NB4 (cell line): ENCODE data around the gene PRSS38.
A peak's percentile ranks its signal among the peaks of the same experiment; 100 is the strongest.

Source experiments
- DNase-seq: peaks from one replicate; pipeline ENCODE4 v3.0.0; 2010; ENCODE audit warnings: low read depth
- H3K4me3 ChIP-seq: one replicate; pipeline ENCODE4 v1.5.1; 2011; ENCODE audit warnings: mild to moderate bottlenecking, low read depth, low read length, moderate library complexity
- CTCF ChIP-seq: IDR thresholded peaks from one replicate; pipeline ENCODE4 v1.5.1; 2012; ENCODE audit warnings: low read depth, low read length
- MAX ChIP-seq: IDR thresholded peaks from 2 replicates; pipeline ENCODE4 v1.6.1; 2011; ENCODE audit warnings: low read depth, low read length
- MYC ChIP-seq: IDR thresholded peaks from 2 replicates; pipeline ENCODE4 v1.6.1; 2011; ENCODE audit warnings: low read depth, low read length
- POLR2A ChIP-seq: IDR thresholded peaks from 2 replicates; pipeline ENCODE4 v1.6.1; 2011; ENCODE audit warnings: mild to moderate bottlenecking; ENCODE audit not compliant: insufficient read length; ENCODE audit errors: extremely low read depth

Gene PRSS38

GRCh38 chr1:227815468-227816409 is at the start of gene PRSS38:
PRSS38 (plus strand) TSS chr1:227815675; CDS start chr1:227815717, 42 bp downstream.
- TF ChIP-seq CTCF (no peak), MAX (no peak), POLR2A (no peak), MYC (no peak)
- DNase-seq: no peak
- no peak within 1 kb of the TSS for H3K4me3 ChIP-seq

- no peak overlapping the region for H3K4me3 ChIP-seq
- peak; percentile 91 for DNase-seq
- TF ChIP-seq MAX: no peak; the same call in 1 of the 2 replicates
- peak; percentile 49; the same call in 1 of the 2 replicates for TF ChIP-seq MYC
These were observed 49.4 kb upstream of the PRSS38 start for GRCh38 chr1:227766015-227766634.

- H3K4me3 ChIP-seq: no peak overlapping the region
- DNase-seq: peak; percentile 72
- TF ChIP-seq MAX: peak; percentile 72; the same call in 1 of the 2 replicates
- TF ChIP-seq CTCF: no peak
These were observed 48.7 kb upstream of the PRSS38 start for GRCh38 chr1:227766653-227767277.

GRCh38 chr1:227767401-227768124 is 47.9 kb upstream of the PRSS38 start:
- no peak for DNase-seq
- TF ChIP-seq POLR2A: no peak
- TF ChIP-seq CTCF: no peak
- no peak for TF ChIP-seq MAX
- no peak for TF ChIP-seq MYC
- H3K4me3 ChIP-seq: no peak overlapping the region

- DNase-seq: no peak
- no peak overlapping the region for H3K4me3 ChIP-seq
- TF ChIP-seq MAX (no peak), MYC (no peak), POLR2A (no peak), CTCF (no peak)
These were observed 47.4 kb upstream of the PRSS38 start for GRCh38 chr1:227768125-227768439.
